GM08714 (cell line): Measurements from ENCODE around the gene RCOR3.
"Not testable (repeated sequence)": the region's sequence is repeated elsewhere in the genome, so short reads cannot be mapped to it uniquely, and the experiment has no call there.

ENCODE experiments used
- H3K4me3 ChIP-seq: fragments of 200-500 bp; sonication (Bioruptor generic); 2 replicates; pipeline ENCODE4 v1.5.1; 2014; ENCODE audit warnings: mild to moderate bottlenecking, low read length, inconsistent platforms
- ZNF274 ChIP-seq: IDR thresholded peaks from 2 replicates; pipeline ENCODE4 v1.6.1; 2012; ENCODE audit warnings: mild to moderate bottlenecking, low read depth, low read length

Gene RCOR3

DNA sequence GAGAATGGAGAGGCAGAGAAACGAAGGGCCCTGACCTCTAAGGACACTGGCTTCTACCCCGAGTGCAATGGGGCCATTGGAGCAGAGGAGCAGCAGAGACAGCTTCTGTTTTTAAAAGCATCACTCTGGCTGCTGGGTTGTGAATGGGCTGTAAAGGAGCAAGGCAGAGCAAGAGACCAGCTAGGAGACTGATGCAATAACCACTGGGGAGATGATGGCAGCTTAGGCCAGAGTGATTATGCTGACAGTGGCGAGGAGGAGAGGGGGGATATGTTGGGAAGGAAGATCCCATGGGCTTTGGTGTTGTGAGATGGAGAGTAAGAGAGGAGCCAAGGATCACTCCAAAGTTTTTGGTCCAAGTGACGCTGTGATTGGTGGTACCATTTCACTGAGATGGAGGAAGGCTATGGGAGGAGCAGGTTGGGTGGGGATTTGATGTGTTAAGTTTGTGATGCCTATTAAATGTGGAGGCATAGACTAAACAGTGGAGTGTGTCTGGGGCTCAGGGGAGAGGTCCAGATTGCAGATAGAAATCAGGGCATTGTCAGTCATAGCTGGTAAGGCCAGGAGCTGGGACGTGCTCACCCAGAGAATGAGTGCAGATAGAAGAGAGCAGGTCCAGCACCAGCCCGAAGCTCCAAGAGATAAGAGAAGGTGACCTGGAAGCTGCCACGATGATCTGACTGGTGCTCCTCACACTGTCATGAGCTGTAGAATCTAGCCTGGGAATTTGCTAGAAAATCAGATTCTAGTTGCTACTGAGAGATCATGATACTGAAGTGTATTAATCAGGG lies 78.5 kb downstream of the RCOR3 start:
- no peak for TF ChIP-seq ZNF274
- no peak overlapping the region for H3K4me3 ChIP-seq

DNA sequence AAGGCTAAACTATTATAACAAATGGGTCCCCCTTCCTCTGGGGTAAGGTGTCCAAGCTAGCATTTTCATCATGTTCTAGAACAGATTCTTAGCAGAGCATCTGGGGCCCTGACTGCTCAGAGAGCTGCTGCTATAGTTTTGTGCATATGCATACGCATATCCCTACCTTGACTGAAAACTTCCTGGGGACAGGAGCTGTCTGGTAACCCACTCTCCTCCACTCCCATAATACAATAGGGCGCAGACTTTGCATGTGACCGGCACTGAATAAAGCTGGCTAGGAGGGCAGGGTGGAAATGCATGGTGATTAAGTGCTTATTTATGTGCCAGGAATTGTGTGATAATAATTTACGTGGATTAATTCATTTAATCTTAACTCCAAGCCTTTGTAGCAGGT lies 79.1 kb downstream of the RCOR3 start:
- TF ChIP-seq ZNF274, result no peak
- H3K4me3 ChIP-seq, result no peak overlapping the region

DNA sequence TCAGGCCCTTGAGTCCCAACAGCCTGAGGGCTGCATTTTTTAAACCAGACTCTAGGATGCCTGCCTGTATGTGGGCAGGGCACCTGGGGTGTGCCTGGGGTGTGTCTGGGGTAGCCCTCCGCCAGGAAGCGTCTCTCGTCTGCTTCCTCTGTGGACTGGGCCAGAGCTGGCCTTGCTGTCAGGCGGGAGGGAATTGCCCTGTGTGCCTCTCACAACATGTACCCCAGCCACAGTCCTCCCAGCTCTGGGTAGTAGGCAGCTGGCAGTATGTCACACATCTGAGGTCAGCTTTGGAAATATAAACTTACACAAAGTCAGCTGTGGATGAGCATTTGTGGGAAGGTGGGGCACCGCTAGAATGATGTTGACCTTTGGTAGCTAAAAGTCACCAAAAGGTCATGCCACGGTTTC lies 80.5 kb downstream of the RCOR3 start:
- TF ChIP-seq ZNF274, result no peak
- no peak overlapping the region for H3K4me3 ChIP-seq

DNA sequence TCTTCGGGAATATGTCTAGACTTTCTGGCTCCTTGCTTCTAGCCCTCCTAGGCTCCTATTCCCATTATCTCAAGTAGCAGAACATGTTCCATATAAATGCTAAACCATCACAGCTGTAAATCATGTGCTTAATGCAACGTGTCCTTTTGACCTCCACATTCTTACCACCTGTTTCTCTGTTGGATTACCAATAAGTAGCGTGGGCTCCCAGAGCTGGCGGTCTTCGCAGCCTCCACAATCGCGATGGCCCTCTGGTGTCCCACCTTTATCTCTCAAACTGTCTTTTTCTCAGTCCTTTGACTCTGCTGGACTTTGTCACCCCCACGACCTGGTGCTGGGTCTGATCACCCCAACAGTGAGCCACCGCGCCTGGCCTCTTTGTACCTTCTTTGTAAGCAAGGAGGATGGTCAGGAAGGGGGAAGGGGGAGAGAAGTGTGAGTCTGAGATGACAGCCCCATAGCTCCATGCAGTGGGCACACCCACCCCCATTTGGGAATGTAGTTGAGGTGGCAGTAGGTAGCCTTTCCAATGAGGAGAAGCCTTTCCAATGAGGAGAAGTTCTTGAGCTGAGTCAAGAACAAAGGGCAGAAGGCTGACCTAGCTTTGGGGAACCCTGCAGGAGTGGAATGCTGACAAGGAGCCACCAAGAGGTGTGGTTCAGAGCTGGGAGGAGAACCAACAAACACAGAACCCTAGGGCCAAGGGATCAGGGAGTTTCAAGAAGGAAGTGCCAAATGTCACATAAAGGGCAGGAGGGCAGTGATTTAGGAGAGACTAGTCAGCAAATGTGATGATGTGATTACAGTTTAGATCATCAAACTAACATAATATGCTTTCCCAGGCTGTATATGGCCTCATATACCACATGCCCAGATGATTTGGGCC lies 81.7 kb downstream of the RCOR3 start:
- TF ChIP-seq ZNF274, result no peak
- no peak overlapping the region for H3K4me3 ChIP-seq

DNA sequence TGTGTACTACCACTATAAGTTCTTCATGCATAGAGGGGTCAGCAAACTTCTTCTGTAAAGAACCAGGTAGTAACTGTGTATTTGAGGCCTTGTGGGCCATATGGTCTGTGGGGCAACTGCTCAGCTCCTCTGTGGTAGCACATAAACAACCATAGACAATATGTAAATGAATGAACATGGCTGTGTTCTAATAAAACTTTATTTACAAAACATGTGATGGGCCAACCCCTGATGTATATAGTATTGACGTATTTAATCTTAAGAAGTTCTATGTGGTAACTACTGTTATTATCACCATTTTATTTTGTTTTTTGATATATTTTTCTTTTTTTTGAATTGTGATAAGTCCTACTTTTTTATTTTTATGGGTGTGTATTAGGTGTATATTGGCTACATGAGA lies 82.8 kb downstream of the RCOR3 start:
- no peak for TF ChIP-seq ZNF274
- no peak overlapping the region for H3K4me3 ChIP-seq

DNA sequence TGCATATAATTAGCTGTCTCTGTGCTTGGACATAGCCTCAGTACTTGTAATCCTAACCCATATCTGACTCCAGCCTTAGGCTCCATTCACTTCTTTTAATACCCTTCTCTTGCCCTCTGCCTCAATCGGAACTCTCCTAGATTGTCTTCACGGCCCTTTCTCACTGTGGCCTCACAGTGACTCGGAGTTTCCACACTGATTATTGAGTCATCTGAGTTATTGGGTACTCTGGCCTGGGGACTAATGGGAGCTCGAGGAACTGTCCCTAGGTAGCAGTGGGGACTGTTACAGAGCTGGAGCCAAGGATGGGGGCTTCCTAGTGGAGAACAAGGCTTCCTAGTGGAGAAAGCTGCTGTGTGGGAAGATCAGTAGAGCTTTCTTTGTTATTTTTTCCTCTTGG lies 84.4 kb downstream of the RCOR3 start:
- H3K4me3 ChIP-seq, result no peak overlapping the region
- no peak for TF ChIP-seq ZNF274

DNA sequence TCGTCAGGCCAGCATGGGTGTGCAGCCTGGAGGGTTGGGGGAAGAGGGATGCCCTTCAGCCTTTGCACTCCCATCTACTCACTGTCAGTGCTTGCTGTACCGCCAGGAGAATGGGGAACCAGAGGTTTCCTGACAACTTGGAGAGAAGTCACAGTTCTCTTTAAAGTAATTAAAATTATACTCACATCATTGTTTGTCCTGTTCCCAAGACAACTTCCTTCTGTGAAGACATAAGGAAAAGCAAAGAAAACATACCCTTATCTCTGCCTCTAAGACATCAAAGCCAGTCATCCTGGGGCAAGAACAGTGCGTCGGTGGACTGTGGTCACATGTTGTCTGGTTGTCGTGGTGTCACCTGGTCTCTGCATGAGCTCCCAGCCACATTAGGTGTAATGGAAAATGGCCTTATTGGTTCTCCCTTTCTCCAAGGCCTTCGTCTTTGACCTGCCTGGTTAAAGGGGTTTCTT lies 85.0 kb downstream of the RCOR3 start:
- H3K4me3 ChIP-seq, result no peak overlapping the region
- no peak for TF ChIP-seq ZNF274

DNA sequence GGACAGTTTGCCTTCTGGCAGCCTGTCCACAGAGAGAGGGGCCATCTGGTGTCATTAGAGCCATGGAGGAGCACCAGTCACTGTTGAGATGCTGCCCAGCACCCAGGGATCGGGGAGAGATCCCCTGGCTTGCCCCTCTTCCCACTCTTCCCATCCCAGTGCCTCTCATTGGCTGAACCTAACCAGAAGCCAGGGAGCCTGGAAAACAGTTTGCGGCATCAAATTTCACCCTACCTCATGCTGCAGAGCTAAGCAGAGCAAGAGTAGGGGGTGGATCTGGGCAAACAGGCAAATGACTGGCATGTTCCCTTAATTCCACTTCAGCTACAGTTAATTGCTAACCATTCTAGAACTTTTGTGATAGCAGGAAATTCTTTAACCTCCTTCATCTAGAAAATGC lies 86.6 kb downstream of the RCOR3 start:
- H3K4me3 ChIP-seq, result no peak overlapping the region

DNA sequence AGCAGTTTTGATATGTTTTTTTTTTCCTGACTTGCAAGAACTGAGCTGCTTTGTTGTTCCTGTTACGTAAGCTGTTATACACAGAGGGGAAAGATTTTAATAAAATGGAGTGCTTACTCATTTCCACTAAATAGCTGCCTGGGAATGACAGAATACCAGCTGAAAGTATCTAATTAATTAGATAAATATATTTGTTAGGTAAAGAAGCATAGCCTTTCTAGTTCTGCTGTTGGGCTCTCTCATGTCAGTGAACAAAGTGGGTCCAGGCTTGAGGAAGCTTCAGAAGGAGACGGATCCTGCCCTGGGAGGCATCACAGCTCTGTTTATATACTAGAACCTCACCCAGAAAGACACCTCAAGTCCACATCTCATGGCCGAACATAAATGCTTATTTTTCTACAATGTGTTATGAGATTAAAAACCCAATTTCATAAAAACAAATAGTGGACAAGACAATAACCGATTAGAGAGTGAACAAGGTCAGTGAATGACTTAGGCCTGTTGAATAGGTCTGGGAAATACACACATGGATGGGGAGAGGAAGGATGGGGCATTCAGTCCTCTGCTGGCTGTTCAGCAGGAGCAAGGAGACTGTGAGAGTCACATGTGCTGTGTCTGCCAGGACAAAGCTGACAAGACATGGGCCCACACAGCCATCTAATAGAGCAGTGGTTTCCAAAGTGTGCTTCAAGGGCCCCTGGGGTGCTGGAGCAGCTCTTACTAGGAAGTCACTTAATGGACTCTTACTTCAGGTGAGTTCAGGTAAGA lies 88.1 kb downstream of the RCOR3 start:
- no peak overlapping the region for H3K4me3 ChIP-seq
- no peak for TF ChIP-seq ZNF274

More for the DNA sequence above, 86.6 kb downstream of the RCOR3 start:
- no peak for TF ChIP-seq ZNF274

DNA sequence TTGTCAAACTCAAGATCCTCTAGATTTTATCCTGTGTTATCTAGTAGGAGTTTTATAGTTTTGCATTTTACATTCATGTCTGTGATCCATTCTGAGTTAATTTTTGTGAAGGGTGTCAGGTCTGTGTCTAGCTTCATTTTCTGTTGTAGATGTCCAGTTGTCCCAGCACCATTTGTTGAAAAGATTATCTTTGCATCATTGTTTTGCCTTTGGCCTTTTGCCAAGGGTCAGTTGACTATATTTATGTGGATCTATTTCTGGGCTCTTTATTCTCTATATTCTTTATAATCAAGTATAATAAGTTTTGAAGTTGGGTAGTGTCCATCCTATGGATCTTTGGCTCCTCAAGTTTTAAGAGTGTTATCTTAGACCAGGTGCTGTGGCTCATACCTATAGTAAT lies 89.4 kb downstream of the RCOR3 start:
- TF ChIP-seq ZNF274, result no peak
- H3K4me3 ChIP-seq, result no peak overlapping the region

DNA sequence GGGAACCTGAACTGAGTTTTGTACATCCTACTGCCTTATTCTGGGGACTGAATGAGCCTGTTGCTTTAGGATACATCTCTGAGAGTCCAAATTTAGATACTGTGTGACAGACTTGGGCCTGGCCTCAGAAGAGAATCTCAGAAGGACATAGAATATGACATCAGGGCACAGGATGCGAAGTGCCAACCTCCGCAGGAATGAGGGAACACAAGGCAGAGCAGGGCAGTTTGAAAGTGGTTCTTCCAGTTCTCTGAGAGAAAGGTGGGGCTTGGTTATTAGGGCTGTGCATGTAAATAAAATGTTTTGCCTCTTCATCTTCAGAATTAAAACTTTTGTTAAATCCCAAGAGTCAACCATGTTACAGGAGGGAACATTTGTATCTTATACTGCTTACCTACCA lies 90.6 kb downstream of the RCOR3 start:
- no peak for TF ChIP-seq ZNF274
- H3K4me3 ChIP-seq, result no peak overlapping the region

DNA sequence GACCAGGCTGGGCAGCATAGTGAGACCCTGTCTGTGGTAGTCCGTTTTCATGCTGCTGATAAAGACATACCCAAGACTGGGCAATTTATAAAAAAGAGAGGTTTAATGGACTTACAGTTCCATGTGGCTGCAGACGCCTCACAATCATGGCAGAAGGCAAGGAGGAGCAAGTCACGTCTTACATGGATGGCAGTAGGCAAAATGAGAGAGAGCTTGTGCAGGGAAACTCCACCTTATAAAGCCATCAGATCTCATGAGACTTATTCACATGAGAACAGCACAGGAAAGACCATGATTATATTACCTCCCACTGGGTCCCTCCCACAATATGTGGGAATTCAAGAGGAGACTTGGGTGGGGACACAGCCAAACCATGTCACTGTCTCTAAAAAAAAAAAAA lies 92.9 kb downstream of the RCOR3 start:
- not testable (repeated sequence) for H3K4me3 ChIP-seq

DNA sequence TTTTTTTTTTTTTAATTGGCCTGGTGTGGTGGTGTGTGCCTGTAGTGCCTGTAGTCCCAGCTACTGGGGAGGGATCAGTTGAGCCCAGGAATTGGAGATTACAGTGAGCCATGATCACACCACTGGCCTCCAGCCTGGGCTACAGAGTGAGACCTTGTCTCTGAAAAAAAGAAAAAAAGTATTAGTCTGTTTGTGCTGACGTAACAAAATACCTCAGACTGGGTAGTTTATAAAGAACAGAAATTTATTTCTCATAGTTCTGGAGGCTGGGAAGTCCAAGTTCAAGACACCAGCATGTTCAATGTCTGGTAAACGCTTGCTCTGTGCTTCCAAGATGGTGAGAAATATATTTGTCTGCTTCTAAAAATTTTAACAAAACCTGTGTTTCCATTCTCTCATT lies 93.3 kb downstream of the RCOR3 start:
- no peak for TF ChIP-seq ZNF274
- H3K4me3 ChIP-seq, result no peak overlapping the region

DNA sequence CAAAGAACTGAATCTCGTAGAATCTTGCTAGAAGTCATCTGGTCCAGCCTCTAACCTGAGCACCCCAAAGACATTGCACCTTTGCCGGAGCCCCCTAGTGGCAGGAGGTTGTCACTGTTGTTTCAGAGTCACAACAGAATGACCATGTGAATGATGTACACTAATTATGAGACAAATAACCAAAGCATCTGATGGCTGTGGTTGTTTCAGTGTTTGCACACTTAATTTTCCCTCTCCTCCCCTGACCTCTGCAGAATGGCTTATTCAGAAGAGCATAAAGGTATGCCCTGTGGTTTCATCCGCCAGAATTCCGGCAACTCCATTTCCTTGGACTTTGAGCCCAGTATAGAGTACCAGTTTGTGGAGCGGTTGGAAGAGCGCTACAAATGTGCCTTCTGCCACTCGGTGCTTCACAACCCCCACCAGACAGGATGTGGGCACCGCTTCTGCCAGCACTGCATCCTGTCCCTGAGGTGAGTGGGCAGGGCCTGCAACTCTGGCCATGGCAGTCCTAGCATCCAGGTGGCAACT lies 93.9 kb downstream of the RCOR3 start:
- H3K4me3 ChIP-seq, result no peak overlapping the region
- TF ChIP-seq ZNF274, result no peak
